ENCODE data around the gene GATA3. TPM values are rescaled to one million over a fixed set of nuclear protein-coding genes. Genes with fewer than 3 reads are reported as not detected.

GATA3 gene
- total RNA-seq, 1 donor, result not detected

GRCh38 chr10:8069627-8070026, 15.1 kb downstream of the GATA3 start:
- no peak for DNase-seq (ENCODE audit: insufficient read length, low spot score, missing footprints)
- H2AFZ ChIP-seq (ENCODE audit: low read length), result no peak overlapping the region
- no peaks in the 10 kb centered on the region for H3K79me2 ChIP-seq (ENCODE audit: insufficient read depth, low read length)

GRCh38 chr10:8070440-8070839, 16.0 kb downstream of the GATA3 start:
- no peaks in the 10 kb centered on the region for H3K9me3 ChIP-seq (ENCODE audit: low read depth, low read length)
- peaks cover 3% of the 10 kb centered on the region for H3K27me3 ChIP-seq (ENCODE audit: insufficient read depth, low read length)
- no peaks in the 10 kb centered on the region for H3K4me1 ChIP-seq (ENCODE audit: insufficient read depth, low read length)
- no peaks in the 10 kb centered on the region for H3K36me3 ChIP-seq (ENCODE audit: insufficient read depth, low read length)
- no peaks in the 10 kb centered on the region for H4K20me1 ChIP-seq (ENCODE audit: insufficient read depth, low read length)
- H3K4me3 ChIP-seq (ENCODE audit: insufficient read depth, low read length), result no peak overlapping the region
- H2AFZ ChIP-seq (ENCODE audit: low read length), result no peak overlapping the region
- no peaks in the 10 kb centered on the region for H3K79me2 ChIP-seq (ENCODE audit: insufficient read depth, low read length)
- TF ChIP-seq CTCF (IDR thresholded peaks at IDR 0.05; ENCODE audit: extremely low read depth, low read depth, low read length), result no peak
- no peak overlapping the region for H3K27ac ChIP-seq (ENCODE audit: low read depth, low read length)
- DNase-seq (ENCODE audit: insufficient read length, low spot score, missing footprints), result no peak
- no peak overlapping the region for H3K4me2 ChIP-seq (ENCODE audit: insufficient read depth, low read length)

More at GRCh38 chr10:8069627-8070026, 15.1 kb downstream of the GATA3 start:
- no peaks in the 10 kb centered on the region for H4K20me1 ChIP-seq (ENCODE audit: insufficient read depth, low read length)
- H3K27ac ChIP-seq (ENCODE audit: low read depth, low read length), result no peak overlapping the region
- no peaks in the 10 kb centered on the region for H3K9me3 ChIP-seq (ENCODE audit: low read depth, low read length)
- no peaks in the 10 kb centered on the region for H3K36me3 ChIP-seq (ENCODE audit: insufficient read depth, low read length)
- H3K4me1 ChIP-seq (ENCODE audit: insufficient read depth, low read length), result no peaks in the 10 kb centered on the region
- no peak overlapping the region for H3K4me2 ChIP-seq (ENCODE audit: insufficient read depth, low read length)
- H3K4me3 ChIP-seq (ENCODE audit: insufficient read depth, low read length), result no peak overlapping the region
- H3K27me3 ChIP-seq (ENCODE audit: insufficient read depth, low read length), result peaks cover 4% of the 10 kb centered on the region
- no peak for TF ChIP-seq CTCF (IDR thresholded peaks at IDR 0.05; ENCODE audit: extremely low read depth, low read depth, low read length)

- Histone ChIP-seq H3K4me1 (ENCODE audit: insufficient read depth, low read length) (no peaks in the 10 kb centered on the region), H3K4me2 (ENCODE audit: insufficient read depth, low read length) (no peak overlapping the region), H4K20me1 (ENCODE audit: insufficient read depth, low read length) (no peaks in the 10 kb centered on the region), H3K27me3 (ENCODE audit: insufficient read depth, low read length) (peaks cover 3% of the 10 kb centered on the region), H3K79me2 (ENCODE audit: insufficient read depth, low read length) (no peaks in the 10 kb centered on the region), H3K9me3 (ENCODE audit: low read depth, low read length) (no peaks in the 10 kb centered on the region), H2AFZ (ENCODE audit: low read length) (no peak overlapping the region), H3K27ac (ENCODE audit: low read depth, low read length) (no peak overlapping the region), H3K36me3 (ENCODE audit: insufficient read depth, low read length) (no peaks in the 10 kb centered on the region), H3K4me3 (ENCODE audit: insufficient read depth, low read length) (no peak overlapping the region)
- DNase-seq (ENCODE audit: insufficient read length, low spot score, missing footprints), result no peak
- TF ChIP-seq CTCF (IDR thresholded peaks at IDR 0.05; ENCODE audit: extremely low read depth, low read depth, low read length), result no peak
These were observed 16.5 kb downstream of the GATA3 start for GRCh38 chr10:8071006-8071405.

- no peaks in the 10 kb centered on the region for H3K79me2 ChIP-seq (ENCODE audit: insufficient read depth, low read length)
- no peaks in the 10 kb centered on the region for H4K20me1 ChIP-seq (ENCODE audit: insufficient read depth, low read length)
- no peak overlapping the region for H2AFZ ChIP-seq (ENCODE audit: low read length)
- no peak for DNase-seq (ENCODE audit: insufficient read length, low spot score, missing footprints)
- H3K27me3 ChIP-seq (ENCODE audit: insufficient read depth, low read length), result no peaks in the 10 kb centered on the region
- no peak overlapping the region for H3K4me2 ChIP-seq (ENCODE audit: insufficient read depth, low read length)
- no peak overlapping the region for H3K4me3 ChIP-seq (ENCODE audit: insufficient read depth, low read length)
- H3K4me1 ChIP-seq (ENCODE audit: insufficient read depth, low read length), result no peaks in the 10 kb centered on the region
- H3K9me3 ChIP-seq (ENCODE audit: low read depth, low read length), result no peaks in the 10 kb centered on the region
- no peak for TF ChIP-seq CTCF (IDR thresholded peaks at IDR 0.05; ENCODE audit: extremely low read depth, low read depth, low read length)
- H3K36me3 ChIP-seq (ENCODE audit: insufficient read depth, low read length), result no peaks in the 10 kb centered on the region
- no peak overlapping the region for H3K27ac ChIP-seq (ENCODE audit: low read depth, low read length)
These were observed 17.2 kb downstream of the GATA3 start for GRCh38 chr10:8071666-8072065.
